HL-60/S4 (cell line): ENCODE results near the gene PTPRJ.
"Not testable (repeated sequence)": the region's sequence is repeated elsewhere in the genome, so short reads cannot be mapped to it uniquely, and the experiment has no call there.

Source experiments
- in situ Hi-C: fragments of 300-500 bp; cut with MboI; formaldehyde crosslinking; loops from 2 replicates; pipeline ENCODE4 v1.14.3; 2022; ENCODE audit warnings: low sequenced_read_pairs

The PTPRJ gene

GRCh38 chr11:48014917-48015316 lies 34.6 kb downstream of the PTPRJ start:
- in situ Hi-C loops: no loop called here

GRCh38 chr11:48017105-48017830 lies 36.9 kb downstream of the PTPRJ start:
- in situ Hi-C loops: no loop called here

- in situ Hi-C loops: no loop called here
Observed at GRCh38 chr11:48017831-48018527, 37.6 kb downstream of the PTPRJ start.

GRCh38 chr11:48018528-48019216 lies 38.3 kb downstream of the PTPRJ start:
- in situ Hi-C loops: no loop called here

GRCh38 chr11:48019217-48019584 lies 38.8 kb downstream of the PTPRJ start:
- in situ Hi-C loops: no loop called here

GRCh38 chr11:48019595-48019994 lies 39.2 kb downstream of the PTPRJ start:
- in situ Hi-C loops: no loop called here

GRCh38 chr11:48020092-48020755 lies 39.9 kb downstream of the PTPRJ start:
- in situ Hi-C loops: no loop called here

GRCh38 chr11:48021201-48021820 lies 41.0 kb downstream of the PTPRJ start:
- in situ Hi-C loops: not testable (repeated sequence)

GRCh38 chr11:48022445-48022844 lies 42.1 kb downstream of the PTPRJ start:
- in situ Hi-C loops: no loop called here

- in situ Hi-C loops: not testable (repeated sequence)
Observed at GRCh38 chr11:48023608-48024007, 43.2 kb downstream of the PTPRJ start.

GRCh38 chr11:48024635-48025071 lies 44.3 kb downstream of the PTPRJ start:
- in situ Hi-C loops: no loop called here

GRCh38 chr11:48025293-48025983 lies 45.1 kb downstream of the PTPRJ start:
- in situ Hi-C loops: no loop called here

GRCh38 chr11:48025984-48026340 lies 45.6 kb downstream of the PTPRJ start:
- in situ Hi-C loops: no loop called here

GRCh38 chr11:48028914-48029680 lies 48.7 kb downstream of the PTPRJ start:
- in situ Hi-C loops: no loop called here

GRCh38 chr11:48029681-48030290 lies 49.4 kb downstream of the PTPRJ start:
- in situ Hi-C loops: no loop called here

- in situ Hi-C loops: no loop called here
Observed at GRCh38 chr11:48031602-48032001, 51.2 kb downstream of the PTPRJ start.

GRCh38 chr11:48032721-48033120 lies 52.4 kb downstream of the PTPRJ start:
- in situ Hi-C loops: no loop called here

GRCh38 chr11:48033918-48034341 lies 53.6 kb downstream of the PTPRJ start:
- in situ Hi-C loops: no loop called here
